Stimulated activated CD8-positive, alpha-beta memory T cell treated with anti-CD3 and anti-CD28 coated beads, Interleukin-7, amount 100 ng/mL, for 4 hours (primary cell): ENCODE data around the gene ACOT6.
"Not testable (repeated sequence)": the region's sequence is repeated elsewhere in the genome, so short reads cannot be mapped to it uniquely, and the experiment has no call there.

Source experiments
- DNase-seq, 2 donors: peaks; one replicate each; pipeline ENCODE4 v3.0.0-alpha.2; 2020; ENCODE audit warnings: low read depth in 2 of 2

ACOT6 gene

GRCh38 chr14:73645248-73645610 is 32.9 kb downstream of the ACOT6 start:
- DNase-seq = no peak

- no peak for DNase-seq
Measured at GRCh38 chr14:73651005-73651404, 38.7 kb downstream of the ACOT6 start.

DNA sequence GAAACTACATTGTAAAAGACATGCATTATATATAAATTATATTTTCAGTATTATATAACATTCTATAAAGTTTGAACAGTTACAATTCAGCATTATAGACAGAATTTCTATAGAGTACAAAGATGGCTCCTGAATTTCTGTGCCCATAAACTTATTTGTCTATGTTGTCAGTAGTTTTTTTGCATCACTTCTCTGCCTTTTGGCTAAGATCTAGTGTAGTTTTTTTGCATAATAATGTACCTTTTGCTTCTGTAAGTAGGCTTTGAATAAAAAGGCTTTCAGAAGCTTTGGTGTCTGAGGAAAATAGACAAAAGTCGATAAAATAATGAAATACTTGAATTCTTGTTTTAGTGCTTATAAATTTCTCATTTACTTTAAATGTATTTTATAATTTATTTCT is 43.5 kb downstream of the ACOT6 start:
- no peak for DNase-seq

DNA sequence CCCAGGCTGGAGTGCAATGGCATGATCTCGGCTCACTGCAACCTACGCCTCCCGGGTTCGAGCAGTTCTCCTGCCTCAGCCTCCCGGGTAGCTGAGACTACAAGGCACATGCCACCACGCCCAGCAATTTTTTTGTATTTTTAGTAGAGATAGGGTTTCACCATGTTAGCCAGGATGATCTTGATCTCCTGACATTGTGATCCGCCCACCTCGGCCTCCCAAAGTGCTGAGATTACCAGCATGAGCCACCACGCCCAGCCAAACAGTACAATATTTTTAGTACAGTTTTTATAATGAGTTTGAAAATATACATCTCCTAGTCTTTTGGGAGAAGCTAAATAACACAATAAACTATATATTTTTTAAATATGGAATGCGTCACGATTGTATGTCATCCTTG is 46.9 kb downstream of the ACOT6 start:
- DNase-seq = not testable (repeated sequence)

GRCh38 chr14:73660511-73660910 is 48.2 kb downstream of the ACOT6 start:
- DNase-seq = no peak

DNA sequence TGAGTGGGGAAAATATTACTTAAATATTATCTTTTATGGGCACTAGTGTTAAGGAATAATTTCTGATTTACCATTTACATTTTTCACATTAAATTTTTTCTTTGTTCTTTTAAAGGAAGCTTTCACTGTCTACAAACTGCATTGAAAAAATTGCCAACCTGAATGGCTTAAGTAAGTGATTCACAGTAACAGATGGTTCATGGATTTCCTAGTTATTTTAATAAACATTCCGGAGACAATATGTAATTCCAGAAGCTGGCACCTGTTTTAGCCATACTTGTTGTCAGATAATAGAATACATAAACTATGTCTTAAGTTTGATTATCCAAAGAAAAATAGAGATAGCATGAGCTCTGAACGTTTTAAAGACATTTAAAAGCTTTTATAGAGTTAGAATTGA is 49.6 kb downstream of the ACOT6 start:
- DNase-seq = no peak

DNA sequence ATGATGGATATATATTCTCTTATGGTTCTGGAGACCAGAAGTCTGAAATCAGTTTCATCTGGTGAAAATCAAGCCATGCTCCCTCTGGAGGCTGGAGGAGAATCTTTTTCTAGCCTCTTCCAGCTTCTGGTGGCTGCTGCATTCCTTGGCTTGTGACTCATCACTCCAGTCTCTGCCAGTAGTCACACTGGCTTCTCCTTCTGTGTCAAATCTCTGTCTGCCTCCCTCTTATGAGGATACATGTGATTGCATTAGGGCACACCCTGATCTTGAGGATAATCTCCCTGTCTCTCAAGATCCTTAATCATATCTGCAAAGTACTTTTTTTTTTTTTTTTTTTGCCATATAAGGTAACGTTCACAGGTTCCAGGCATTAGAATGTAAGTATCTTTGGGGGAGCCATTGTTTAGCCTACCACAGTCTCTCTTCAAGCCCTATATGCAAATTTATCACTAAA is 50.2 kb downstream of the ACOT6 start:
- no peak for DNase-seq

DNA sequence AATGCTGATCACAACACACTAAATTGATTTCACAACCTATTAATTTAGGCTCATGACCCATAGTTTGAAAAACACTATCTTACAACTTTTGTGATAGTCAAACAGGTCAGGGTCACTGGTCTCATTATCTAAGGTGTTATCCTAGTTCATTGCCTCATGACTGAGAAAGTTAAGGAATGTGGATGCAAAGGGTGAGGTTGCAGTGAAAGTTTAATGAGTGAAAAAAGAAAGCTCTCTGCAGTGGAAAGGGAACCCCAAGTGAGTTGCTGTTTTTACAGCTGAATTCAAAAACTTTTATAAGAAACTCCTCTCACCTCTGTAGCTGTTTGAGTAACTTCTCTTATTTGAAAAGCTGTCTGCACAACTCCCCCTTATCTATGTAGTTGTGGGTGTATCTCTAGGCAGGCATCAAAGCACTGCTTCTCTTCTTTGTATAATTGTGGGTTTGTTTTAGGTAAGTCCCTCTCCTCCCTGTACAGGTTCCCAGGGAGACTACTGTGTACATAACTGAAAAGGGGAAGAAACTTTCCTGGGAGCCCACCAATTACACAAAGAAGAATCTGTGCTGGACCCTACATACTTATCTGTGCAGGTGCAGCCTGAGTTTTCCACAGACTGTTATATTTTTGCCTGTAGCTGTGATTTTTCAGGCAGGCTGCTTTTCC is 51.4 kb downstream of the ACOT6 start:
- DNase-seq = no peak

- DNase-seq = no peak
Measured at GRCh38 chr14:73665130-73665529, 52.8 kb downstream of the ACOT6 start.

DNA sequence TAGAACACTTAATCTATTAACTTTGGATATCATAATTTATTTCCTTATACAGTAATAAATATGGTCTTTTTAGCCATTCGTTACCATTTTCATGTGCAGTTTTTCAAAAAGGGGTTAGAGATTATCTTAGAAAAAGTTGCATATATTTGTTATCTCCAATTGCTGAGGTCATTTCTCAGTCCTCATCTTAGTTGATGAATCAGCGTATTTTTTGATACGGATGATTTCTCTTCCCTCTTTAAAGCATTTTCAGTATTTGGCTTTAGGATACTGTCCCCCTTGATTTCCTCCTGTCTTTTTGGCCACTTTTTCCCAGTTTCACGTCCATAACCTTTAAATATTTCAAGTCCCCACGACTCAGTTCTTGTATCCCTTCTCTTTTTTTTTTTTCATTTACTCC is 54.3 kb downstream of the ACOT6 start:
- DNase-seq = no peak

DNA sequence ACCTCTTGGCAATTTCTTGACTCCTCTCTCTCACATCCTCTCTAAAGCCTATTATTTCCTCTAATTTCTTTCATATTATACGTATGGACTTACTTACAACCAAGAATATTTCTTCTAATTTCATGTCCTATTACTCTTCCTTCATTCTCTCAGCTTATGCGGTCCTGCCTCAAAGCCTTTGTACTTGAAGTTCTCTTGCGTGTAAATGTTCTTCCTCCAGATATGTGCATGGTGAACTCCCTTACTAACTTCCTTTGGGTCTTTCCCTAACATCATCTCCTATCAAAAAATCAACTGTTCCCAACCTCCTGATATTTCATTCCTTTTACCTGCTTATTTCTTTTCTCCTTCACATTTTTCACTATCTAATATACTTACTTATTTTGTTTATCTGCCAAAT is 55.5 kb downstream of the ACOT6 start:
- no peak for DNase-seq
